Smooth muscle cell (in vitro differentiated cells): Measurements from ENCODE around the gene SCFD2. TPM values are rescaled to one million over a fixed set of nuclear protein-coding genes. Genes with fewer than 3 reads are reported as not detected.

Experiments used
- DNase-seq: peaks from one replicate; lab custom pipeline; 2025; ENCODE audit not compliant: unreplicated experiment; lab: John Stamatoyannopoulos, UW
- H2AFZ ChIP-seq: fragments of 200-600 bp; sonication (generic); 2 replicates; pipeline ENCODE4 v1.6.0; 2016; ENCODE audit warnings: antibody characterized with exemption, low read depth, mild to moderate bottlenecking
- H3F3A ChIP-seq: fragments of 200-600 bp; sonication (generic); 2 replicates; pipeline ENCODE4 v1.6.0; 2017; ENCODE audit warnings: antibody characterized with exemption, low read depth
- H3K27ac ChIP-seq: fragments of 200-600 bp; sonication (generic); 2 replicates; pipeline ENCODE4 v1.5.1; 2016; ENCODE audit warnings: low read depth, mild to moderate bottlenecking
- H3K27me3 ChIP-seq: fragments of 200-600 bp; sonication (generic); 2 replicates; pipeline ENCODE4 v1.6.1; 2016; ENCODE audit warnings: low read depth, mild to moderate bottlenecking
- H3K36me3 ChIP-seq: fragments of 200-600 bp; sonication (generic); 2 replicates; pipeline ENCODE4 v1.5.1; 2016; ENCODE audit warnings: low read depth
- H3K4me1 ChIP-seq: fragments of 200-600 bp; sonication (generic); 2 replicates; pipeline ENCODE4 v1.5.1; 2016; ENCODE audit warnings: low read depth
- H3K4me2 ChIP-seq: fragments of 200-600 bp; sonication (generic); 2 replicates; pipeline ENCODE4 v1.6.0; 2016; ENCODE audit warnings: mild to moderate bottlenecking
- H3K4me3 ChIP-seq: fragments of 200-600 bp; sonication (generic); 2 replicates; pipeline ENCODE4 v1.5.1; 2016; ENCODE audit warnings: mild to moderate bottlenecking
- H3K79me2 ChIP-seq: fragments of 200-600 bp; sonication (generic); 2 replicates; pipeline ENCODE4 v1.6.0; 2016; ENCODE audit warnings: low read depth, mild to moderate bottlenecking
- H3K9ac ChIP-seq: fragments of 200-600 bp; sonication (generic); 2 replicates; pipeline ENCODE4 v1.6.0; 2016; ENCODE audit warnings: low read depth
- H3K9me3 ChIP-seq: fragments of 200-600 bp; sonication (generic); replicated peaks from 2 replicates; pipeline ENCODE4 v1.5.1; 2016; ENCODE audit warnings: low read depth
- H4K20me1 ChIP-seq: fragments of 200-600 bp; sonication (generic); 2 replicates; pipeline ENCODE4 v1.6.0; 2016; ENCODE audit warnings: low read depth
- CTCF ChIP-seq: fragments of 200-600 bp; sonication (generic); IDR thresholded peaks from 2 replicates; pipeline ENCODE4 v1.5.1; 2017; ENCODE audit warnings: borderline replicate concordance, mild to moderate bottlenecking, antibody characterized with exemption; ENCODE audit not compliant: insufficient read depth, poor library complexity, severe bottlenecking
- WGBS: methylation state at CpG from one replicate; pipeline ENCODE4 v1.1.7; 2016; ENCODE audit warnings: low lambda C conversion rate; 5-methylcytosine and 5-hydroxymethylcytosine counted together
- polyA plus RNA-seq: library from polyadenylated mRNA; unstranded; fragments of >200 nt; fragmentation: Nextera tagmentation; extraction: Ambion mirVana; gene quantifications from 2 replicates; pipeline ENCODE4 v1.2.1, GENCODE V29; 2016
- total RNA-seq: library from RNA; depleted of rRNA; stranded (reverse); fragments of >200 nt; gene quantifications from 2 replicates; pipeline ENCODE4 v1.2.3, GENCODE V29; 2014

SCFD2 gene
- total and polyA plus RNA-seq, 2 experiments from 2014 or later, result 7.8 to 11.4 TPM

- Histone ChIP-seq H3F3A (no peaks in the 10 kb centered on the region), H3K4me2 (no peak overlapping the region), H3K4me1 (no peaks in the 10 kb centered on the region), H3K27me3 (no peaks in the 10 kb centered on the region), H3K9me3 (no peaks in the 10 kb centered on the region), H3K79me2 (no peaks in the 10 kb centered on the region), H4K20me1 (no peaks in the 10 kb centered on the region), H3K36me3 (no peaks in the 10 kb centered on the region), H2AFZ (no peak overlapping the region), H3K4me3 (no peak overlapping the region), H3K27ac (no peak overlapping the region), H3K9ac (no peak overlapping the region)
- WGBS, result 57% methylated on average over 4 of the region's 4 CpGs
- TF ChIP-seq CTCF, result no peak
- DNase-seq, result no peak
Observed at GRCh38 chr4:53132132-53132891, 233.5 kb downstream of the SCFD2 start.

GRCh38 chr4:53131562-53131925 lies 234.3 kb downstream of the SCFD2 start:
- TF ChIP-seq CTCF, result no peak
- DNase-seq, result no peak
- WGBS, result 92% methylated on average over 2 of the region's 2 CpGs
- no peaks in the 10 kb centered on the region for H3K27me3 ChIP-seq
- no peak overlapping the region for H3K27ac ChIP-seq
- H3K4me3 ChIP-seq, result no peak overlapping the region
- no peak overlapping the region for H2AFZ ChIP-seq
- H3K36me3 ChIP-seq, result no peaks in the 10 kb centered on the region
- no peak overlapping the region for H3K9ac ChIP-seq
- no peaks in the 10 kb centered on the region for H3K9me3 ChIP-seq
- H3K79me2 ChIP-seq, result no peaks in the 10 kb centered on the region
- H3K4me1 ChIP-seq, result no peaks in the 10 kb centered on the region
- no peaks in the 10 kb centered on the region for H4K20me1 ChIP-seq
- no peak overlapping the region for H3K4me2 ChIP-seq
- no peaks in the 10 kb centered on the region for H3F3A ChIP-seq

GRCh38 chr4:53130896-53131561 lies 234.8 kb downstream of the SCFD2 start:
- Histone ChIP-seq H3K4me2 (no peak overlapping the region), H3K9ac (no peak overlapping the region), H3K27ac (no peak overlapping the region), H3K79me2 (no peaks in the 10 kb centered on the region), H3K4me3 (no peak overlapping the region), H3K4me1 (no peaks in the 10 kb centered on the region), H4K20me1 (no peaks in the 10 kb centered on the region), H3K36me3 (no peaks in the 10 kb centered on the region), H3K9me3 (no peaks in the 10 kb centered on the region), H3K27me3 (no peaks in the 10 kb centered on the region), H2AFZ (no peak overlapping the region), H3F3A (no peaks in the 10 kb centered on the region)
- TF ChIP-seq CTCF, result no peak
- no peak for DNase-seq
- 98% methylated on average over 5 of the region's 5 CpGs for WGBS
